HepG2 (cell line): ENCODE results near the gene CASZ1. TPM values are rescaled to one million over a fixed set of nuclear protein-coding genes. Genes with fewer than 3 reads are reported as not detected.

ENCODE experiments used
- ERF ChIP-seq: IDR thresholded peaks from 2 replicates; pipeline ENCODE4 v1.6.1; 2018; ENCODE audit warnings: missing biosample characterization, missing genetic modification reagents
- FOXJ3 ChIP-seq: sonication (generic); formaldehyde crosslinking; IDR thresholded peaks from 2 replicates; pipeline ENCODE4 v1.4.0; 2020; ENCODE audit warnings: missing genetic modification reagents, mild to moderate bottlenecking, borderline replicate concordance
- MAF1 ChIP-seq: sonication (generic); formaldehyde crosslinking; IDR thresholded peaks from 2 replicates; pipeline ENCODE4 v1.5.0; 2020; ENCODE audit warnings: missing genetic modification reagents, borderline replicate concordance
- MIXL1 ChIP-seq: IDR thresholded peaks from 2 replicates; pipeline ENCODE4 v1.6.1; 2016
- PPARG ChIP-seq: conservative IDR thresholded peaks from 2 replicates; pipeline ENCODE4 v1.6.1; 2016; ENCODE audit warnings: missing biosample characterization, missing genetic modification reagents
- ZNF614 ChIP-seq: IDR thresholded peaks from 2 replicates; pipeline ENCODE4 v1.6.1; 2018; ENCODE audit warnings: missing biosample characterization, missing genetic modification reagents, inconsistent platforms, borderline replicate concordance
- ZNF891 ChIP-seq: sonication (generic); formaldehyde crosslinking; IDR thresholded peaks from 2 replicates; pipeline ENCODE4 v1.5.0; 2020; ENCODE audit warnings: mild to moderate bottlenecking, missing genetic modification reagents
- polyA plus RNA-seq, 8 experiments: library from polyadenylated mRNA; depleted of rRNA in 3 of 8; stranded (reverse) in 7 of 8; unstranded in 1 of 8; fragments of >200 nt; fragmentation: Illumina TruSeq in 4 of 8; extraction: Trizol in 4 of 8; gene quantifications; 2 replicates each; pipeline versions ENCODE4 v1.2.1 to v1.2.3, GENCODE V29; 2011 to 2016; ENCODE audit warnings: low read depth in 4 of 8, missing spikeins in 1 of 8, mixed read lengths in 1 of 8; ENCODE audit not compliant: insufficient read depth in 1 of 8
- total RNA-seq, 5 experiments: library from RNA; depleted of rRNA; stranded (reverse); fragments of >200 nt; fragmentation: Illumina TruSeq; extraction: Trizol; gene quantifications; 2 replicates each; pipeline ENCODE4 v1.2.3, GENCODE V29; 2016; ENCODE audit warnings: low read depth in 1 of 5
- TF ChIP-seq, protein P1 (sequence below): sonication (generic); formaldehyde crosslinking; IDR thresholded peaks from 2 replicates; pipeline ENCODE4 v1.5.0; 2020; ENCODE audit warnings: mild to moderate bottlenecking, missing genetic modification reagents, borderline replicate concordance
- TF ChIP-seq, protein P2 (sequence below): sonication (generic); formaldehyde crosslinking; IDR thresholded peaks from 2 replicates; pipeline ENCODE4 v1.5.1; 2020; ENCODE audit warnings: missing genetic modification reagents, mild to moderate bottlenecking, borderline replicate concordance
- TF ChIP-seq, protein P3 (sequence below), 2 experiments: fragments of 450-650 bp in 1 of 2; sonication (generic) in 1 of 2; formaldehyde crosslinking in 1 of 2; IDR thresholded peaks; 2 replicates each; pipeline versions ENCODE4 v1.6.1 to v1.8.0; 2016 to 2022; ENCODE audit warnings: antibody characterized with exemption in 1 of 2, mild to moderate bottlenecking in 1 of 2, missing genetic modification reagents in 1 of 2

Gene CASZ1
- total and polyA plus RNA-seq, 2 of the 13 experiments (the other 11 are each of a cell fraction or from before 2014, with no cell fraction given) = 1.9 to 3.7 TPM

DNA sequence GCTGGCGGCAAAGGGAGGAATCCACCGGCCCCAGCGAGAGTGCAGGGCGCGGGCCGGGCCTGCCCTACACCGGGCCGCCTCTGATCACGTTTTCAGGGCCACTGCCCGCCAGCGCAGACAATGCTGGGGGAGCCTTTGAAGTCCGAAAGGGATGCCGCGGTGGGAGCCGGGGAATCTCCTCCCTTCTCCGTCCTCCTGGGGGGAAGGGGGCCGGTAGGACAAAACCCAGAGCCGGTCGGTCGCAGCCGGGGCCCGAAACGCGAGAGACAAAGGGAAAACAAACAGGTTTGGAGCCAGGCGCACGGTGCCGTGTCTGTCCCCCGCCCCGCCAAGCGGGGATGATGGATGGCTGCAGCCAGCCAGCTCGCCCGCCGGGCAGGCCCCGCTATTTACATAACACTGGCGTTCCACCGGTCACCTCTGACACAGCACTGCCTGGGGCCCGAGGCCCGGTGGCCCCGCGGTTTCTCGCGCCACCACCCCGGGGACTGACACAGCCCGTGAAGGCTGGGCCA, 92.0 kb downstream of the CASZ1 start (continued):
- TF ChIP-seq, protein P1, sequence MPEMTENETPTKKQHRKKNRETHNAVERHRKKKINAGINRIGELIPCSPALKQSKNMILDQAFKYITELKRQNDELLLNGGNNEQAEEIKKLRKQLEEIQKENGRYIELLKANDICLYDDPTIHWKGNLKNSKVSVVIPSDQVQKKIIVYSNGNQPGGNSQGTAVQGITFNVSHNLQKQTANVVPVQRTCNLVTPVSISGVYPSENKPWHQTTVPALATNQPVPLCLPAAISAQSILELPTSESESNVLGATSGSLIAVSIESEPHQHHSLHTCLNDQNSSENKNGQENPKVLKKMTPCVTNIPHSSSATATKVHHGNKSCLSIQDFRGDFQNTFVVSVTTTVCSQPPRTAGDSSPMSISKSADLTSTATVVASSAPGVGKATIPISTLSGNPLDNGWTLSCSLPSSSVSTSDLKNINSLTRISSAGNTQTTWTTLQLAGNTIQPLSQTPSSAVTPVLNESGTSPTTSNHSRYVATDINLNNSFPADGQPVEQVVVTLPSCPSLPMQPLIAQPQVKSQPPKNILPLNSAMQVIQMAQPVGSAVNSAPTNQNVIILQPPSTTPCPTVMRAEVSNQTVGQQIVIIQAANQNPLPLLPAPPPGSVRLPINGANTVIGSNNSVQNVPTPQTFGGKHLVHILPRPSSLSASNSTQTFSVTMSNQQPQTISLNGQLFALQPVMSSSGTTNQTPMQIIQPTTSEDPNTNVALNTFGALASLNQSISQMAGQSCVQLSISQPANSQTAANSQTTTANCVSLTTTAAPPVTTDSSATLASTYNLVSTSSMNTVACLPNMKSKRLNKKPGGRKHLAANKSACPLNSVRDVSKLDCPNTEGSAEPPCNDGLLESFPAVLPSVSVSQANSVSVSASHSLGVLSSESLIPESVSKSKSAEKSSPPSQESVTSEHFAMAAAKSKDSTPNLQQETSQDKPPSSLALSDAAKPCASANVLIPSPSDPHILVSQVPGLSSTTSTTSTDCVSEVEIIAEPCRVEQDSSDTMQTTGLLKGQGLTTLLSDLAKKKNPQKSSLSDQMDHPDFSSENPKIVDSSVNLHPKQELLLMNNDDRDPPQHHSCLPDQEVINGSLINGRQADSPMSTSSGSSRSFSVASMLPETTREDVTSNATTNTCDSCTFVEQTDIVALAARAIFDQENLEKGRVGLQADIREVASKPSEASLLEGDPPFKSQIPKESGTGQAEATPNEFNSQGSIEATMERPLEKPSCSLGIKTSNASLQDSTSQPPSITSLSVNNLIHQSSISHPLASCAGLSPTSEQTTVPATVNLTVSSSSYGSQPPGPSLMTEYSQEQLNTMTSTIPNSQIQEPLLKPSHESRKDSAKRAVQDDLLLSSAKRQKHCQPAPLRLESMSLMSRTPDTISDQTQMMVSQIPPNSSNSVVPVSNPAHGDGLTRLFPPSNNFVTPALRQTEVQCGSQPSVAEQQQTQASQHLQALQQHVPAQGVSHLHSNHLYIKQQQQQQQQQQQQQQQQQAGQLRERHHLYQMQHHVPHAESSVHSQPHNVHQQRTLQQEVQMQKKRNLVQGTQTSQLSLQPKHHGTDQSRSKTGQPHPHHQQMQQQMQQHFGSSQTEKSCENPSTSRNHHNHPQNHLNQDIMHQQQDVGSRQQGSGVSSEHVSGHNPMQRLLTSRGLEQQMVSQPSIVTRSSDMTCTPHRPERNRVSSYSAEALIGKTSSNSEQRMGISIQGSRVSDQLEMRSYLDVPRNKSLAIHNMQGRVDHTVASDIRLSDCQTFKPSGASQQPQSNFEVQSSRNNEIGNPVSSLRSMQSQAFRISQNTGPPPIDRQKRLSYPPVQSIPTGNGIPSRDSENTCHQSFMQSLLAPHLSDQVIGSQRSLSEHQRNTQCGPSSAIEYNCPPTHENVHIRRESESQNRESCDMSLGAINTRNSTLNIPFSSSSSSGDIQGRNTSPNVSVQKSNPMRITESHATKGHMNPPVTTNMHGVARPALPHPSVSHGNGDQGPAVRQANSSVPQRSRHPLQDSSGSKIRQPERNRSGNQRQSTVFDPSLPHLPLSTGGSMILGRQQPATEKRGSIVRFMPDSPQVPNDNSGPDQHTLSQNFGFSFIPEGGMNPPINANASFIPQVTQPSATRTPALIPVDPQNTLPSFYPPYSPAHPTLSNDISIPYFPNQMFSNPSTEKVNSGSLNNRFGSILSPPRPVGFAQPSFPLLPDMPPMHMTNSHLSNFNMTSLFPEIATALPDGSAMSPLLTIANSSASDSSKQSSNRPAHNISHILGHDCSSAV (CRISPR knock-in tag) = no peak
- TF ChIP-seq PPARG (CRISPR knock-in tag) = peak; percentile 92
- TF ChIP-seq MIXL1 = no peak
- TF ChIP-seq MAF1 (CRISPR knock-in tag) = 0 out of 2 replicates have a peak, but pooled peaks have one; percentile 65
- TF ChIP-seq, protein P2, sequence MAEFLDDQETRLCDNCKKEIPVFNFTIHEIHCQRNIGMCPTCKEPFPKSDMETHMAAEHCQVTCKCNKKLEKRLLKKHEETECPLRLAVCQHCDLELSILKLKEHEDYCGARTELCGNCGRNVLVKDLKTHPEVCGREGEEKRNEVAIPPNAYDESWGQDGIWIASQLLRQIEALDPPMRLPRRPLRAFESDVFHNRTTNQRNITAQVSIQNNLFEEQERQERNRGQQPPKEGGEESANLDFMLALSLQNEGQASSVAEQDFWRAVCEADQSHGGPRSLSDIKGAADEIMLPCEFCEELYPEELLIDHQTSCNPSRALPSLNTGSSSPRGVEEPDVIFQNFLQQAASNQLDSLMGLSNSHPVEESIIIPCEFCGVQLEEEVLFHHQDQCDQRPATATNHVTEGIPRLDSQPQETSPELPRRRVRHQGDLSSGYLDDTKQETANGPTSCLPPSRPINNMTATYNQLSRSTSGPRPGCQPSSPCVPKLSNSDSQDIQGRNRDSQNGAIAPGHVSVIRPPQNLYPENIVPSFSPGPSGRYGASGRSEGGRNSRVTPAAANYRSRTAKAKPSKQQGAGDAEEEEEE (CRISPR knock-in tag) = no peak
- TF ChIP-seq, protein P3, sequence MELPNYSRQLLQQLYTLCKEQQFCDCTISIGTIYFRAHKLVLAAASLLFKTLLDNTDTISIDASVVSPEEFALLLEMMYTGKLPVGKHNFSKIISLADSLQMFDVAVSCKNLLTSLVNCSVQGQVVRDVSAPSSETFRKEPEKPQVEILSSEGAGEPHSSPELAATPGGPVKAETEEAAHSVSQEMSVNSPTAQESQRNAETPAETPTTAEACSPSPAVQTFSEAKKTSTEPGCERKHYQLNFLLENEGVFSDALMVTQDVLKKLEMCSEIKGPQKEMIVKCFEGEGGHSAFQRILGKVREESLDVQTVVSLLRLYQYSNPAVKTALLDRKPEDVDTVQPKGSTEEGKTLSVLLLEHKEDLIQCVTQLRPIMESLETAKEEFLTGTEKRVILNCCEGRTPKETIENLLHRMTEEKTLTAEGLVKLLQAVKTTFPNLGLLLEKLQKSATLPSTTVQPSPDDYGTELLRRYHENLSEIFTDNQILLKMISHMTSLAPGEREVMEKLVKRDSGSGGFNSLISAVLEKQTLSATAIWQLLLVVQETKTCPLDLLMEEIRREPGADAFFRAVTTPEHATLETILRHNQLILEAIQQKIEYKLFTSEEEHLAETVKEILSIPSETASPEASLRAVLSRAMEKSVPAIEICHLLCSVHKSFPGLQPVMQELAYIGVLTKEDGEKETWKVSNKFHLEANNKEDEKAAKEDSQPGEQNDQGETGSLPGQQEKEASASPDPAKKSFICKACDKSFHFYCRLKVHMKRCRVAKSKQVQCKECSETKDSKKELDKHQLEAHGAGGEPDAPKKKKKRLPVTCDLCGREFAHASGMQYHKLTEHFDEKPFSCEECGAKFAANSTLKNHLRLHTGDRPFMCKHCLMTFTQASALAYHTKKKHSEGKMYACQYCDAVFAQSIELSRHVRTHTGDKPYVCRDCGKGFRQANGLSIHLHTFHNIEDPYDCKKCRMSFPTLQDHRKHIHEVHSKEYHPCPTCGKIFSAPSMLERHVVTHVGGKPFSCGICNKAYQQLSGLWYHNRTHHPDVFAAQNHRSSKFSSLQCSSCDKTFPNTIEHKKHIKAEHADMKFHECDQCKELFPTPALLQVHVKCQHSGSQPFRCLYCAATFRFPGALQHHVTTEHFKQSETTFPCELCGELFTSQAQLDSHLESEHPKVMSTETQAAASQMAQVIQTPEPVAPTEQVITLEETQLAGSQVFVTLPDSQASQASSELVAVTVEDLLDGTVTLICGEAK (IDR thresholded peaks at IDR 0.05) = no peak
- TF ChIP-seq, protein P3 (CRISPR knock-in tag; IDR thresholded peaks at IDR 0.05) = no peak
- no peak for TF ChIP-seq ZNF891 (CRISPR knock-in tag)
- TF ChIP-seq ZNF614 (CRISPR knock-in tag) = 0 out of 2 replicates have a peak, but pooled peaks have one; percentile 26
- TF ChIP-seq ERF (CRISPR knock-in tag) = no peak
- TF ChIP-seq FOXJ3 (CRISPR knock-in tag) = no peak
